GM18520 (cell line): ENCODE measurements around the gene NEMP1.
A peak's percentile ranks its signal among the peaks of the same experiment; 100 is the strongest.
"Not testable (repeated sequence)": the region's sequence is repeated elsewhere in the genome, so short reads cannot be mapped to it uniquely, and the experiment has no call there.

ENCODE experiments used
- ATAC-seq: cut with Tn5 transposase; IDR thresholded peaks from one replicate; pipeline ENCODE4 v1.9.1; 2021; ENCODE audit not compliant: unreplicated experiment

The NEMP1 gene

GRCh38 chr12:57078519-57079404 lies at the start of gene NEMP1:
Gene NEMP1, minus strand, starts transcription at chr12:57078791. Its CDS starts 46 bp downstream, at chr12:57078745.
- peak; percentile 97 for ATAC-seq

GRCh38 chr12:57127726-57128518 lies 49.3 kb upstream of the NEMP1 start, which contains the start of gene LRP1:
Gene LRP1, plus strand, starts transcription at chr12:57128483. Its CDS starts 482 bp downstream, at chr12:57128965.
- ATAC-seq, result no peak

GRCh38 chr12:57127101-57127725 lies 48.6 kb upstream of the NEMP1 start:
- ATAC-seq, result no peak

GRCh38 chr12:57126561-57126960 lies 48.0 kb upstream of the NEMP1 start:
- no peak for ATAC-seq

DNA sequence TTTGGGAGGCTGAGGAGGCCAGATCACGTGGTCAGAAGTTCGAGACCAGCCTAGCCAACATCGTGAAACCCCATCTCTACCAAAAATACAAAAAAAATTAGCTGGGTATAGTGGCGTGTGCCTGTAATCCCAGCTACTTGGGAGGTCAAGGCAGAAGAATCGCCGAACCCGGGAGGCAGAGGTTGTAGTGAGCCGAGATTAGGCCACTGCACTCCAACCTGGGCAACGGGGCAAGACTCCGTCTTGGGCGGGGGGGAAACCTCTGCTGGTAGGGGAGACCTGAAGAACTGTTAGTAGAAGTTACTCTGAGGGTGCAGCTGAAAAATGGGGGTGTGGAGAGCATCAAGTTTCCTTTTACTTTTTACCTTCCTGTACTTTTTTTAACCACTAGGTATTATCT lies 47.5 kb upstream of the NEMP1 start:
- ATAC-seq, result no peak

DNA sequence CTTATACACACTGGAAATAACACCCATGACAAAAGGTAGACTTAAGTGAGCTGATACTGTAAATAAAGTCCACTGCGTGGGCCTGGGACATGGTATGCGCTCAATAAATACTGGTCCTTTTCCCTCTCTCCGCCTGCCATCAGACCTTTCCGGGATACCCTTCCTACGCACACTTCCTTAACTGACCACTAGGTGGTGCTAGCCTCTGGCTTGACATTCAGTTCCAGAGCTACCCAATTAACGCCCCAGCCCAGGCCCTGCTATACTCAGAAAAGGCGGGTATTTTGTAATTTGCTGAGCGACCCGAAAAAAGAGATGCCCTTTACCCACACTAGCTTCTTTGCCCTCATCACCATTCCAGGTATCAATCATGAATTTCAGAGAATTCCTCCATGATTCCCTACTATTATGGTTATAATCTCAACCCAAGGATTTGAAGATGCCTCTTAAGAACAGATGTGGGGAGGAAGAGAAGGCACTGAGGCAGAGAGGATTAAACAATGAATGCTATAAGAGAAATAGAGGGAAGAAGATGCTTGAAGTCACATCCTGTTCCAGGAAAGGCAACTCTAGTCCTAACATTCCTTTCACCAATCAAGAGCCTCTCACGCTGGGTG lies 45.8 kb upstream of the NEMP1 start:
- no peak for ATAC-seq

DNA sequence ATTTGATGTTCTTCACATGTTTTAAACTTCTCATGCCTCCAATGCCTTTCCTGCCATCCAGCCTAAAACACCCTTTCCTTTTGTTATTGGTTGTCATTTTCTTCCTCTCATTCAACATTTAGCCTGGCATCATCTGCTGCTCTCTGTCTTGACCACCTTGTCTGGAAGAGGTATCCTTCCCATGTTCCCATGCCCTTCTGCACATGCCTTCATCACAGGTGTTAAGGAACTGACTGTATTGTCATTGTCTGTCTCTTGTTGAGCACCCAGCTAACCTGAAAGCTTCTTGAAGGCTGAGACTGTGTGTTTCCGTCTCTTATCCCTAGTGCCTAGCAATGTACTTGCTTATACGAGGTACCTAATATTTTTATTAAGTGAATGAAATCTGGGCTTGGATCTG lies 45.2 kb upstream of the NEMP1 start:
- ATAC-seq, result no peak

- not testable (repeated sequence) for ATAC-seq
These were observed 42.1 kb upstream of the NEMP1 start for GRCh38 chr12:57120718-57121117.

DNA sequence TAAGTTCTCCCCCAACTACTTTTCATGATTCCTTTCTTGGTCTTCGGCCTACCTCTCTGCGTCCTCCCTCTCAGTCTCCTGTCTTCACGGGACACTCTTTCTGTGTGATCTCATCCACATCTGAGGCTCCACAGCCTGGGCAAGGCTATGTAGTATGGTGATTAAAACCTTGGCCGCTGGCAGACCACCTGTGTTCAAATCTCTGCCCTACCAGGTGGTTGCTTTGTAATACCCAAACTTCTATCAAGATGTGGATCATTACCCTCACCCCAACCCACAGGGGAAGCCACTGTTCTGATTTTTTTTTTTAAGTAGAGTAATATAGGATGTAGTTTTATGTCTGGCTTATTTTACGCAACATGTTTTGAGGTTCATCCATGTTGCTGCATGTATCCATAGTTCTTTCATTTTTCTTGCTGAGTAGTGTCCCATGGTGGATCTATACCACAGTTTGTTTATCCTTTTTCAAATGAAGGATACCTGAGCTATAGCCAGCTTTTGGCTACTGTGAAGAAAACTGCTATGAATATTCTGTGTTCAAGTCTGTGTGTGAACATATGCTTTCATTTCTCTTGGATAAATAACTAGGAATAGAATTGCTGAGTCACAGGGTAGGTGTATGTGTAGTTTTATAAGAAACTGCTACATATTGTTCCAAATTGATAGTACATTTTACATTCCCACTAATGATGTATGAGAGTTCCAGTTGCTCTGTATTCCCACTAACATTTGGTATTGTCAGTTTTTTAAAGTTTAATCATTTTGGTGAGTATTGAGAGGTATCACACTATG lies 40.9 kb upstream of the NEMP1 start:
- ATAC-seq, result no peak

DNA sequence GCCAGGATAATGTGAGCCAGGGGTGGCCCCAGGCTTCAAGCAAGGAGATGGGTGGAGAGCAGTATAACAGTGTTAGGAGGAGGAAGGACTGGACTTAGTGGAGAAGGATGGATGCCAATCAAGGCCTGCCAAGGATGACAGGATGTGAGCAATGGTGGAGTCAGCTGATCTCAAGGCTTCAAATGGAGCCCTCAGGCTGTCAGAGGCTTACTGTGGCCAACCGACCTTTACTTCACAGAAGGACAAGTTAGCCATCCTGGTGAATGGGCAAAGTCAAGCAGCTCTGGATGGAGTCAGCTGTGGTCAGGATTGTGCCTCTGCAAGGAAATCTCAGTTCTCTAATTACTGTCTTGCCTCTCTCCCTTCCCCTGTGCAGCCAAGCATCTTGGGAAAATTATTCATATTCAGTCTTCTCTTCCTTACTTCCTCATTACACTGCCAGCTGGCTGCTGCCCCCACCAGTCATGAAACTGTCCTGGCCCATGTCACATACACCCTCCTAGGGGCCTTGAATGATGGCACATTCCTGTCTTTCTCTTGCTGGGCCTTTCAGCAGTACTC lies 40.2 kb upstream of the NEMP1 start:
- no peak for ATAC-seq

GRCh38 chr12:57116580-57117281 lies 38.1 kb upstream of the NEMP1 start:
- ATAC-seq, result no peak

- peak; percentile 42 for ATAC-seq
These were observed 34.1 kb upstream of the NEMP1 start for GRCh38 chr12:57112492-57113294.

GRCh38 chr12:57111031-57111734 lies 32.6 kb upstream of the NEMP1 start, which contains the start of gene STAT6:
Gene STAT6, minus strand, starts transcription at chr12:57111362. Its CDS starts 3,084 bp downstream, at chr12:57108278.
- ATAC-seq, result peak; percentile 37

DNA sequence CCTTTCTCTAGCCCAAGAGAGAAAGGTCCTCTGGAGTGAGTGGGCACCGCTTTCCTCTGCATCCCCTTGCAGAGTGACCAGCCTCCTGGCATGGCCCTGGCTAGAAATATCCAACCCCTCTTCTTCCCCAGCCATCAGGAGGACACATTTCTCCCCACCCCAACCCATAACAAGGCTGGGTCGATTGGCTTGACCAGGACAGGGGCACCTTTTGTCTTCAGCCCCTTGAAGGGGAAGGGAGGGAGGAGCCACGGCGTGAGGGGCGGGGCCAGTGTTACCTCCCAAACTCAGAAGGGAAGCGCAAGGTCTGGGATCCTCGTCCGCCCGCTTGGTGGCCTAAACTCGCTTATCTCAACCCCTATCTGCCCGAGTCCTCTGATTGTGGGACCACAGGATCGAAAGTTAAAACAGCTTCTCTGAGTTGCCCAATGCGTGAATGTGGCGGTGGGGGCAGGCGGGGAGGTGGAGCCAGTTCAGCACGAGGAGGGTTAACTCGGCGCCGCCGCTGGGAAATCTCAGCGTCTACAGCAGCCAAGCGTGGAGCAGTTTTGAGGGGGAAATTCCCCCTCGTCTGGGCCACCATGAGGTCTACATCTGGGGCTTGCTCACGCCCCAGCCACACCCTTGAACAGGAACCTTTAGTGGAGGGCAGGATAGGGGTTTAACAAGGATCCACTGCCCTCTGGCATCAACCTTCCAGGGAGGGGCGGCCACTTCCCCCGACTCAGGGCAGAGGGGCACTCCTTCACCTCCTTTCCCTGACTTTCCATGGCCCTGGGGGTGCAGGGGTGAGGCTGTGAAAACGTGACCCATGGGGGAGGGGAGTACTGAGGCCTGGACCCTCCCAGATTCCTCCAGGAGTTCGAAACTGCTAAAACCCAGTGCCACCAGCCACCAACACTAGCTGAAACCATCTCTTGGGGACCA lies 31.8 kb upstream of the NEMP1 start:
- peak; percentile 40 for ATAC-seq

DNA sequence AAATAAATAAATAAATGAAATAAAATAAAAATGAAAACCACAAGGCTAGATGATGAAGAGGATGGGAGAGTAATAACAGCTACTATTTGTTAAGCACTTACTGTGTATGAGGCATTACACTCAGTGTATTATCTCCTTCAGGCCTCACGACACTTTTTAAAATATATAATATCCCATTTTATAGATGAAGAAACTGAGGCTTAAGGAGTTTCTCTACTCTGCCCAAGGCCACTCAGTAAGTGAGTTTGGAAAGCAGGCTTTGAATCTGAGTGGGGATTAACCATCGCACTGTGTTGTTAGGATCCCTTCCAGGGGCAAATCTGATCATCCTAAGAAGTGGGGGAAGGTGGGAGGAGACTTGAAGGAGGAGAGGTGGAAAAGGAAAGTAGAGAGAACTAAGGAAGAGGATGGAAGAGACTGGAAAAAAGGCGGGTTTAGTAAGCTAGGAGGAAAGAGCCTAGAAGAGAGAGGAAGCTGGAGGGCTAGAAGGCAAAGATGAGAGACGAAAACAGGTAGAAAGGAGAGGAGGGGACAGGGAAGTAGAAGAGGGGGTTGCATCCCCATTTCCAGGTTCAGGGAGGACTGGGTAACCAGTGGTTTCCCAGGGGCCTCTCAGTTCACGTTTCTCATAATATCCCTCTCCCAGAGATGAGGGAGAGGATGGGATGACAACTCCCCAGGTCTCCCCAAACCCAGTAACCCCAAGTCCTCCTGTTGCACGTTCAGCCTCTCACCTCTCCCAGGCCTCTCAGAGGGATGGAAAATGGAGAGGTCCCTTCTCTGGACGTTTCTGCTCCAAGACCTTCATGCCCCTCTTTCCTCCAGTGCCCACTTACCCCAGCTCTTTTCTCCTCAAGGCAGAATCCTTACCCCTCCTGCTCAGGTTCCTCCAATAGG lies 30.9 kb upstream of the NEMP1 start:
- ATAC-seq, result no peak
